ENCODE data around the gene CLEC4F. TPM values are rescaled to one million over a fixed set of nuclear protein-coding genes. Genes with fewer than 3 reads are reported as not detected.

The CLEC4F gene
- total and polyA plus RNA-seq, 7 donors = 0.15 to 0.55 TPM; not detected in 5

- TF ChIP-seq POLR2A (IDR thresholded peaks at IDR 0.05) (no peak), POLR2AphosphoS5 (IDR thresholded peaks at IDR 0.05) (no peak), CTCF (IDR thresholded peaks at IDR 0.05) (no peak), EP300 (IDR thresholded peaks at IDR 0.05) (no peak)
- no peak overlapping the region for H3K4me3 ChIP-seq
- no peak overlapping the region for H3K27ac ChIP-seq
- no peaks in the 10 kb centered on the region for H3K36me3 ChIP-seq
- intact Hi-C loops (cut with DNase I) = no loop called here
- H3K9me3 ChIP-seq = no peaks in the 10 kb centered on the region
- no peaks in the 10 kb centered on the region for H3K27me3 ChIP-seq
- WGBS, 2 donors = 88 to 90% methylated on average over 5 of the region's 5 CpGs
- no peak for DNase-seq
- no peaks in the 10 kb centered on the region for H3K4me1 ChIP-seq
Observed at GRCh38 chr2:70823249-70823648, 2.9 kb upstream of the CLEC4F start.

- WGBS, 2 donors = 84 to 86% methylated on average over 8 of the region's 8 CpGs
- Histone ChIP-seq H3K27me3 (no peaks in the 10 kb centered on the region), H3K9me3 (no peaks in the 10 kb centered on the region), H3K27ac (no peak overlapping the region), H3K4me1 (no peaks in the 10 kb centered on the region), H3K36me3 (no peaks in the 10 kb centered on the region), H3K4me3 (no peak overlapping the region)
- intact Hi-C loops (cut with DNase I) = no loop called here
- DNase-seq = no peak
- TF ChIP-seq EP300 (IDR thresholded peaks at IDR 0.05) = no peak
- TF ChIP-seq CTCF (IDR thresholded peaks at IDR 0.05) = no peak
- TF ChIP-seq POLR2A (IDR thresholded peaks at IDR 0.05) = no peak
- no peak for TF ChIP-seq POLR2AphosphoS5 (IDR thresholded peaks at IDR 0.05)
Observed at GRCh38 chr2:70822843-70823242, 2.4 kb upstream of the CLEC4F start.

GRCh38 chr2:70817284-70817954 lies 3.0 kb downstream of the CLEC4F start:
- no peaks in the 10 kb centered on the region for H3K4me1 ChIP-seq
- no peaks in the 10 kb centered on the region for H3K27me3 ChIP-seq
- intact Hi-C loops (cut with DNase I) = no loop called here
- WGBS, 2 donors = 81 to 86% methylated on average over 3 of the region's 3 CpGs
- TF ChIP-seq EP300 (IDR thresholded peaks at IDR 0.05) (no peak), POLR2AphosphoS5 (IDR thresholded peaks at IDR 0.05) (no peak), CTCF (IDR thresholded peaks at IDR 0.05) (no peak), POLR2A (IDR thresholded peaks at IDR 0.05) (no peak)
- no peak overlapping the region for H3K27ac ChIP-seq
- no peak overlapping the region for H3K4me3 ChIP-seq
- no peak for DNase-seq
- no peaks in the 10 kb centered on the region for H3K9me3 ChIP-seq
- H3K36me3 ChIP-seq = no peaks in the 10 kb centered on the region

GRCh38 chr2:70816726-70817125 lies 3.7 kb downstream of the CLEC4F start:
- 79 to 80% methylated on average over 5 of the region's 5 CpGs for WGBS, 2 donors

More at GRCh38 chr2:70816726-70817125, 3.7 kb downstream of the CLEC4F start:
- Histone ChIP-seq H3K4me3 (no peak overlapping the region), H3K27me3 (no peaks in the 10 kb centered on the region), H3K36me3 (no peaks in the 10 kb centered on the region), H3K9me3 (no peaks in the 10 kb centered on the region), H3K27ac (no peak overlapping the region), H3K4me1 (no peaks in the 10 kb centered on the region)
- intact Hi-C loops (cut with DNase I) = no loop called here
- no peak for DNase-seq
- TF ChIP-seq POLR2AphosphoS5 (IDR thresholded peaks at IDR 0.05) = no peak
- TF ChIP-seq EP300 (IDR thresholded peaks at IDR 0.05) = no peak
- no peak for TF ChIP-seq POLR2A (IDR thresholded peaks at IDR 0.05)
- TF ChIP-seq CTCF (IDR thresholded peaks at IDR 0.05) = no peak
